ENCODE data around the gene SCYGR3.

DNA sequence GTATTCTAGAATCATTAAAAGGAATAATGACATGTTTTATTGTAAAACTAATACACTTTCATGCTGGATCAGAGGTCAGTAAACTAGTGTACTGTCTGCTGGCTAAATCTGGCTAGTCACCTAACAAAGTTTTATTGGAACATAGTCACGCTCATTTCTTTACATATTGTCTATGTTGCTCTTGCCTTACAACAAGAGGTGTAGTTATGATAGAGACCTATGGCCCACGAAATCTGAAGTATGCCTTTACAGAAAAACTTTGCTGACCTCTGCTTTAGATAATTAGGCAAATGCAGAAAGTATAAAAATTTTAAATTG is 45.8 kb downstream of the SCYGR3 start:
- TF ChIP-seq, protein P1, sequence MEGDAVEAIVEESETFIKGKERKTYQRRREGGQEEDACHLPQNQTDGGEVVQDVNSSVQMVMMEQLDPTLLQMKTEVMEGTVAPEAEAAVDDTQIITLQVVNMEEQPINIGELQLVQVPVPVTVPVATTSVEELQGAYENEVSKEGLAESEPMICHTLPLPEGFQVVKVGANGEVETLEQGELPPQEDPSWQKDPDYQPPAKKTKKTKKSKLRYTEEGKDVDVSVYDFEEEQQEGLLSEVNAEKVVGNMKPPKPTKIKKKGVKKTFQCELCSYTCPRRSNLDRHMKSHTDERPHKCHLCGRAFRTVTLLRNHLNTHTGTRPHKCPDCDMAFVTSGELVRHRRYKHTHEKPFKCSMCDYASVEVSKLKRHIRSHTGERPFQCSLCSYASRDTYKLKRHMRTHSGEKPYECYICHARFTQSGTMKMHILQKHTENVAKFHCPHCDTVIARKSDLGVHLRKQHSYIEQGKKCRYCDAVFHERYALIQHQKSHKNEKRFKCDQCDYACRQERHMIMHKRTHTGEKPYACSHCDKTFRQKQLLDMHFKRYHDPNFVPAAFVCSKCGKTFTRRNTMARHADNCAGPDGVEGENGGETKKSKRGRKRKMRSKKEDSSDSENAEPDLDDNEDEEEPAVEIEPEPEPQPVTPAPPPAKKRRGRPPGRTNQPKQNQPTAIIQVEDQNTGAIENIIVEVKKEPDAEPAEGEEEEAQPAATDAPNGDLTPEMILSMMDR (IDR thresholded peaks at IDR 0.05) = no peak
- TF ChIP-seq EP300 (IDR thresholded peaks at IDR 0.05) = no peak
- no peak for TF ChIP-seq POLR2AphosphoS5 (IDR thresholded peaks at IDR 0.05)
- no peak for TF ChIP-seq POLR2A (IDR thresholded peaks at IDR 0.05; ENCODE audit: low read depth)
